GM21576 (cell line): ENCODE results near the gene GSK3B.
"Not testable (repeated sequence)": the region's sequence is repeated elsewhere in the genome, so short reads cannot be mapped to it uniquely, and the experiment has no call there.

Source experiments
- ATAC-seq: cut with Tn5 transposase; IDR thresholded peaks from one replicate; pipeline ENCODE4 v1.9.1; 2021; ENCODE audit warnings: mild to moderate bottlenecking, moderate library complexity; ENCODE audit not compliant: unreplicated experiment

The GSK3B gene

DNA sequence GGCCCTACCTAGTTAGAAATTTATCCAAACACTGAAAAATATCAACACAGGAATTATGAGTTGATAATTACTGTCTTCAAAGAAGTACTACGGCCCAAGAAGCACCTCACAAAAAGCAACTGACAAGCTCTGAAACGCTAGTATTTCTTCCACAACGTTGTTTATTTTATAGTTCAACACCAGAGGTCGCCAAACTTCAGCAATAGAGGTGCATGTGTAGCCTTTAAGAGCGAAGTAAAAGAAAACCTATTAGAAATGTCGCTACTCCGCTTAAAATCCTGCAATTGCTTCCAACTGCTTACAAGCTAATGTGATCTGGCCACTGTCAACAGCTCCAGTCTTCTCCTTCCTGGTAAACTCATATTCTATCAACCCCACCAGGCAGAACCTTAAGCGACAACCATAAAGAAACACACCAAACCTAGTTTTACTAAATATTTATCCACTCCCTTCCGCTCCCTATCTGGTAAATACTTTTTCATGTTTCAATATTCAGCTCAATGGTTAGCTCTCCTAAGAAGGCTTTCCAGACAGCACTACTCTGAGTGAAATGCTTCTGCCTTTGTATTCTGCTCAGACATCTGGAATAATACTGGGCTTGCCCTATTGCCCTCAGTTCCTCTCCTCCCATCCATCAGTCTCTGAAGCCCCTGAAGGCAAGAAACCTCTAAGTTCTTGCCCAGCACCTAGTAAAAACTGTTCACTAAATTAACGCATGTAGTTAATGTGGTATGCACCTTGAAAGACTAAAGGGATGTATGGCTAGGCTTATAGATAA is 202.1 kb downstream of the GSK3B start:
- no peak for ATAC-seq

- not testable (repeated sequence) for ATAC-seq
Observed at GRCh38 chr3:119888681-119889080, 205.6 kb downstream of the GSK3B start.

DNA sequence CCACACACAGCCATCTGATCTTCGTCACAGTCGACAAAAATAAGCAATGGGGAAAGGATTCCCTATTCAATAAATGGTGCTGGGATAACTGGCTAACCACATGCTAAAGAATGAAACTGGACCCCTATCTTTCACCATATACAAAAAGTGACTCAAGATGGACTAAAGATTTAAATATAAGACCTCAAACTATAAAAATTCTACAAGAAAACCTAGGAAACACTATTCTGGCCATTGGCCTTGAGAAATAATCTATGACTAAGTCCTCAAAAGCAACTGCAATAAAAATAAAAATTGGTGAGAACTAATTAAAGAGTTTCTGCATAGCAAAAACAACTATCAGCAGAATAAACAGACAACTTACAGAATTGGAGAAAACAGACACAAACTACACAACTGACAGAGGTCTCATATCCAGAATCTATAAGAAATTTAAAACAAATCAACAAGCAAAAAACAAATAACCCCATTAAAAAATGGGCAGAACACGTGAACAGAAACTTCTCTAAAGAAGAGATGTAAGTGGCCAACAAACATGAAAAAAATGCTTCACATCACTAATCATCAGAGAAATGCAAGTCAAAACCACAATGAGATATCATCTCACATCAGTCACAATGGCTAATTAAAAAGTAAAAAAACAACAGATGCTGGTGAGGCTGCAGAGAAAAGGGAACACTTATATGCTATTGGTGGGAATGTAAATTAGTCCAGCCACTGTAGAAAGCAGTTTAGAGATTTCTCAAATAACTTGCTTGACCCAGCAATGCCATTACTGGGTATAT is 208.3 kb downstream of the GSK3B start:
- ATAC-seq, result no peak

DNA sequence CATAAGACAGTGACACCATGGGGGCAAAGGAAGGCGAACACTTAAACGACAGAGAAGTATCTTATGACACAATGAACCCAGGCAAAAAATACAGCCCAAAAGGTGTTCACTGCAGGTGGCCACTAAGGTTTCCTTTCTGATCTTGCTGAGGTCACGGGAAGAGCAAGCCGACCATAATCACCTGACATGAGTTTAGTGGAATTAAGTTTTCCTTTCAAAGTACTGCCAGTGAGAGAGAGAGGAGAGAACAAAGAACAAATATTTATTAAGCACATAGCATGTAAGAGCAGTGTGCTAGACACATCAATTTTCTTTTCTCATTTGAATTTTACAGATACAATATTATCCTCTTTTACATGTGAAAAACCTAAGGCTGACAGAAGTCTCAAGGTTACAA is 210.1 kb downstream of the GSK3B start:
- ATAC-seq, result no peak

DNA sequence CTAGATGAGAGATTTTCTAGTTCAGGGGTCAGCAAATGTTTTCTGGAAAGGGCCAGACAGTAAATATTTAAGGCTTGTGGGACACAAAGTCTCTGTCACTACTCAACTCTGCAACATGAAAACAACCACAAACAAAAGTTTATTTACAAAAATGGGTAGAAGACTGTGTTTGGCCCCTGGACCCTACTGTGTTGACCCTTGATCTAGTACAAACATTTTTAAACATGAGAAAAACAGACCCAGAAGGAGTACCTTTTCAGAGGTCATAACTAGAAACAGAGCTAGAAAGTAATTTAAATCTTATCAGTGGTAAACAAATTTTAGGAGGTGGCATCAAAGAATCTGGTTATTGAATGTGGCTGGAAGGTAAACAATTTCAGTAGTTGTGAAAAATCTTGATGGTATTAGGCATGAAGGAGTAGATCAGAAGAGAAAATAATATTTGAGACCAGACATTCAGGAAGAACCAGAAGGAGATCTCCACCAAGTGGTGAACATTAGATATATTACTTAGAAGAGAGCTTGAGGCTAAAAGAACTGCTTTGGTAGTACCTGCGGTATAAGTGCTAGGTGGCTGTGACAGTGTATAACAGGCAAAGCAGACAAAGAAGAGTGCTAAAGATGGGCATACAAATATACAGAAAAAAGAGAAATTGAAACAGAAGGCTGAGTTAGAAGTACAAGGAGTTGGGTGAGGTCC is 210.6 kb downstream of the GSK3B start:
- no peak for ATAC-seq

GRCh38 chr3:119880966-119881365 is 213.3 kb downstream of the GSK3B start:
- no peak for ATAC-seq

- no peak for ATAC-seq
Observed at GRCh38 chr3:119873646-119874045, 220.6 kb downstream of the GSK3B start.

DNA sequence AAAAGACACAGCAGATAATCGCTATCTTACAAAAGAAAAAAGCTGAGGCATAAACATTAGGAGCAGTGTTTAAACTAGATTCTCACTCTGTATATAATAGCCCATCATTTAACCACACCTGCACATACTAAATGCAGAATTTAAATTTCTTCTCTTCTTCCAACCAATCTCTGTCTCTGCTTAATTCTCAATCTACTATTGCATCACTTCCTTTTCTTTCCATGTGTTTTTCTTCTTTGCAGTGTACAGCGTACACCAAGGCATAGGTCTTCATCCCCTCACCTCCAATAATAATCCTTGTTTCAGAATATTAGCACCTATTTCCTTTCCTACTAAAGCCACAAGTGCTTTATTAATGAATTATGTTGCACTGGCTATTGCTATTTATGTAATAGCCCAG is 221.5 kb downstream of the GSK3B start:
- ATAC-seq, result no peak

DNA sequence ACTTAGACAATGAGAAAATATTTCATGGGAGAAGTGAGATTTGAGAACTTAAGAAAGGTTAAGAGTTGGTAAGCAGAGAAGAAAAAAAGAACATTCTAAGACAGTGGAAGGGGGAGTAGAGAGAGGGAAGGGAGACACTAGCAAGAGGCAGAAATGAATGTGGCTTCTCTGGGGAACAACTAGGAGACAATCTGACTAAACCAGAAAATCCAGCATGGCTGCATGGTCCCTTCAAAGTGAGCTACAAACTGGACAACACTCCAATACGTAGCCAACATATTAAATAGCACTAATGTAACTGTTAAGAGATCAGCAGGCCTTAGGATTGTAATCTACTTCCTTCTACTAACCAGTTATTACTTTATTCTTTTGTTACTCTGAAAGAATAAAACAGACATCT is 222.7 kb downstream of the GSK3B start:
- no peak for ATAC-seq

DNA sequence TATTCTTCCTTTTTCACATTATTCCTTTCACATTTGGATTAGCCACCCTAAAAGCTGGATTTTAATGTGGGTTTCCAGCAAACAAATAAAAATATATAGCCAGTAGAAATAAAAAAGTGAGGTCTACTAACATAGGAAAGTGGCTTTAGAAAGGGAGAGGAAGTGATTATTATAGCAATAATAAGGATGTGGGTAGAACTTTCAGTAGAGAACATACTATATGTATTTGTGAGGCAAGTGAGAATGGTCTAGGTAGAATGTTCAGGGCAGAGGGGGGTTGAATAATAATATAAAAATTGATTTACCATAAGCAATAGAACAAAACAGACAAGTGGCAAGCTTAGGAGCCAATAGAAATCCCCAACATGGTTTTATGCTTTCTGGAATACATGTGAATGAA is 223.7 kb downstream of the GSK3B start:
- ATAC-seq, result peak; percentile 56

- ATAC-seq, result no peak
Observed at GRCh38 chr3:119864476-119864875, 229.8 kb downstream of the GSK3B start.

- no peak for ATAC-seq
Observed at GRCh38 chr3:119862616-119863015, 231.6 kb downstream of the GSK3B start.

GRCh38 chr3:119861681-119862080 is 232.6 kb downstream of the GSK3B start:
- ATAC-seq, result no peak

DNA sequence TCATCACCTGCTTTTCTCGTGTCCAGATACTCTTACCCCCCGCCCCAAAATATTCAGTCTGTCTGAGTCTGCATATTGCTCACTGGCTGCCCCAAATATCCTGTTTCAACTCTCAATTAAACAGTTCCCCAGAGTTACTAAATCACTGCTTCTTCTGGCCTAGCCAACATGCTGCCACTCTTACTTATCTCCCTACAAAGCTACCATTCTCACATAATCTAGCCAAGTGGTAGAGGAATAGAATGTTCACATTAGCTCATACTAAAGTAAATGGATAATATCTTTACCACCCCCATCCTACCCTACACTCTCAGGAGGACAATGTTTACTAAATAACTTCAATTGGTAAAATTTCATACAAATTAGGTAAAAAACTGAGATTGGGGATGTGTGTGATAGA is 234.5 kb downstream of the GSK3B start:
- ATAC-seq, result no peak

- ATAC-seq, result no peak
Observed at GRCh38 chr3:119858957-119859356, 235.3 kb downstream of the GSK3B start.

GRCh38 chr3:119856695-119857094 is 237.6 kb downstream of the GSK3B start:
- no peak for ATAC-seq

GRCh38 chr3:119849126-119849525 is 245.1 kb downstream of the GSK3B start:
- no peak for ATAC-seq

GRCh38 chr3:119841808-119842471 is 252.3 kb downstream of the GSK3B start:
- ATAC-seq, result no peak

DNA sequence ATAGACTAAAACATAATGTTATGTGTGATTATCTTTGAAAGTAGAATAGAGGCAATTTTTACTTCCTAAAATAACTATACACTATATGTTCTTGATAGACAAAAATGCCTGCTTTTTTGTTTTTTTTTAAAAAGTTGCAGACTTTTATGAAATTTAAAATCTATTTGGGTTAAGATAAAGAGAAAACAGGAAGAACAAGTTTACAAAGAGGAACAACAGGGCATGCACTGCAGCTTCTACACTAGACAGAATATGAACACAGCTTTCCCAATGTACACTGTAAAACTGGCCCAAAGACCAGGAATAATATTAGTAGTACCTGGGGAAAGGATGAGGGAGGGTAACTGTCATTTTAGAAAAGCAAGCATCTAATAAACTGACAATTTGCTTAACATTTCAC is 258.7 kb downstream of the GSK3B start:
- no peak for ATAC-seq

DNA sequence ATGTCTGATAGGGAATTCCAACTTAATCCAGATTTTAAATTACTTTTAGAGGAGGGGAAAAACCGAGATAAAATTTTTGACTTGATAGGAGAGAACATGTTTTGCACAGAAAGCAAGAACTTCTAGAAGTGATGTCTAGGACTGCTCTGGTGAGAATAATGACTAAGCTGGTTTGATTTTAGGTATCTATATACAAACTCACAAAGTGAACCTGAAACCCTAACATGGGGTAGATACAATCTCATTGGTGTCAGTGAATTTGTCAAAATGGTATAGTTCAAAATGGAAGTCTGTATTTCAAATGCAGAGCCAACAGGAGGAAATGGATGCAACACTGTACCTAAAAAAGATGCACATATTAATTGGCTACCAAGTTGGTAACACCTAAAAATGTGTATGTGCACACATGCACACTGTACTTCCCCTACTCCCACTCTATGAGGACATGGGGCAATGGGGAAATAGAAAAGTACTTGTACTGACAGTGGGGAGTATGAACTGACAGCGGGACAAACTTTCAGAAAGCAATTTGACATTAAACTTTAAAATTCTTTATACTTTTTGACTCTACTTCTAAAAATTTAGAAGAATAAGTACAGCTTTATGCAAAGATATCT is 259.4 kb downstream of the GSK3B start:
- no peak for ATAC-seq

GRCh38 chr3:119831941-119832371 is 262.3 kb downstream of the GSK3B start:
- no peak for ATAC-seq
